Measurements from ENCODE around the gene SRGAP3. TPM values are rescaled to one million over a fixed set of nuclear protein-coding genes. Genes with fewer than 3 reads are reported as not detected.
"Not testable (repeated sequence)": the region's sequence is repeated elsewhere in the genome, so short reads cannot be mapped to it uniquely, and the experiment has no call there.

The SRGAP3 gene
- total RNA-seq (10 to 100 TPM in 3 of 5 donors, 1 to 10 TPM in 2; 4.1 to 31.7 (median 14.1) TPM), polyA plus RNA-seq (1 to 10 TPM in 1 of 3 donors, under 1 TPM in 2; 0.31 to 2.6 (median 0.46) TPM)
- long read RNA-seq, donor 1: 0 reads
- long read RNA-seq, donor 2: 0 reads
- long read RNA-seq, donor 3: 0 reads
- long read RNA-seq, donor 4: 0 reads
- long read RNA-seq, donor 5: 0 reads
- long read RNA-seq, donor 6: 0 reads
- long read RNA-seq, donor 7: 0 reads
- long read RNA-seq, donor 8: 0 reads
- long read RNA-seq, donor 9: 0 reads
- long read RNA-seq, donor 10: 0 reads

DNA sequence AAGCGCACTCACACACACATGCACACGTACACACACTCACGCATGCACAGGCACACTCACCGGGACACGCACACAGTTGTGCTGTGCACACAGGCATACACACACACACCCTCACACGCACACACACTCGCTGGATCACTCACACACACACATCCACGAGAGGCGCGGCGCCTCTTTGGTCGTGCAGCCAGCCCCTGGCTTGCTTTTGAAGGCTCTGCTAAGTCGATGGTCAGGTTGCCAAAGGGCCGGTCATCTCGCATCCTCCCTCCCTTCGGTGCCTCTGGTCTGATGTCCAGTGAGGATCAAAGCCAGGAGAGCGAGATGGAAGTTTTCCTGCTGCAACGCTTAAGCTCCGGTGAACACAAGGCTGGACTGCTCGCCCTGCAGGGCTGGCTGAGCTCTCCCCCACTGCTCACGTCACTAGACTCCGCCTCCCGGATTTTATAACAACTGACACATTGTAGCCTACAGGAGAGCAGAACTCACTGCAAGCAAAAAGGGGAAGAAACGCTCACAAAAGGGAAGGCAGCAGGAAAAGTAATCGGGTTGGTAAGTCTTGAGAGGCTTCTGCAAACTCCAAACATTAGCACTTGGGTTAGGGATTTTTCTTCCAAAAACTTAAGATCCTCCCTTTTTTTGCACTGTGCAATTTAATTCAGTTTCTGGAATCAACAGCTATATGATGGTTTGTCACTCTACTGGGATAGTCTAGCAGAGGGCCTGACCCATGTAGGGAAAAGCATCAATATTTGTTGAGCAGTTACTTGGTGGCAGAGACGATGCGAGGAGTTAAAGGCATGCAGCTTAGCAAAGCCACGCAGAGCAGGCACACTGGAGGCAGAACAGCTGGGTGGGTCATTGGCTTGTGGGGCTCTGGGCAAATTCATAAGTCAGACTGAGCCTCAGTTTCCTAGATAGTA is at the start of gene SRGAP3:
Gene SRGAP3, minus strand, starts transcription at position 374 of the 920 bp plus-strand sequence. CDS start 695 bp downstream, outside the sequence.
- Histone ChIP-seq H3K36me3 (no peaks in the 10 kb centered on the region), H3K27me3 (no peaks in the 10 kb centered on the region), H3K4me3 (peak within 1 kb of the TSS; percentile 49 to 64 (median 53)), H3K4me1 (peaks cover 6 to 33% (median 31%) of the 10 kb centered on the region in 4 donors), H3K27ac (peak within 1 kb of the TSS; percentile 20 to 80 (median 41)), H3K9me3 (no peaks in the 10 kb centered on the region)
- 2% methylated on average over 24 to 28 of the region's 28 CpGs for WGBS, 5 donors
- intact Hi-C loops (cut with DNase I; ENCODE audit: low total_unique reads): no loop called here
- TF ChIP-seq EP300 (IDR thresholded peaks at IDR 0.05) (no peak), CTCF (IDR thresholded peaks at IDR 0.05) (peak in 5 of 7 experiments; percentile 14 to 52 (median 30)), POLR2AphosphoS5 (IDR thresholded peaks at IDR 0.05) (peak; percentile 2 to 72 (median 32))
- peak; percentile 90 to 97 for DNase-seq

GRCh38 chr3:9298236-9298635 is 48.8 kb upstream of the SRGAP3 start:
- Histone ChIP-seq H3K4me3 (no peak overlapping the region), H3K4me1 (peaks cover 5 to 9% (median 6%) of the 10 kb centered on the region in 4 donors), H3K27me3 (peaks cover 0 to 6% (median 0%) of the 10 kb centered on the region in 3 donors), H3K9me3 (no peaks in the 10 kb centered on the region), H3K27ac (no peak overlapping the region), H3K36me3 (no peaks in the 10 kb centered on the region)
- DNase-seq: no peak
- TF ChIP-seq POLR2A (IDR thresholded peaks at IDR 0.05) (no peak), EP300 (IDR thresholded peaks at IDR 0.05) (no peak), CTCF (IDR thresholded peaks at IDR 0.05) (no peak), POLR2AphosphoS5 (IDR thresholded peaks at IDR 0.05) (no peak)
- intact Hi-C loops (cut with DNase I; ENCODE audit: low total_unique reads): no loop called here

GRCh38 chr3:9296241-9296640 is 46.8 kb upstream of the SRGAP3 start:
- intact Hi-C loops (cut with DNase I; ENCODE audit: low total_unique reads): no loop called here
- Histone ChIP-seq H3K9me3 (no peaks in the 10 kb centered on the region), H3K4me3 (no peak overlapping the region), H3K27ac (no peak overlapping the region), H3K36me3 (no peaks in the 10 kb centered on the region), H3K4me1 (no peaks in the 10 kb centered on the region), H3K27me3 (no peaks in the 10 kb centered on the region)
- TF ChIP-seq POLR2A (IDR thresholded peaks at IDR 0.05): no peak
- TF ChIP-seq EP300 (IDR thresholded peaks at IDR 0.05): no peak
- TF ChIP-seq CTCF (IDR thresholded peaks at IDR 0.05): no peak
- no peak for TF ChIP-seq POLR2AphosphoS5 (IDR thresholded peaks at IDR 0.05)
- WGBS, 5 donors: 78 to 94% (median 91%) methylated on average over 1 of the region's 1 CpG
- DNase-seq: no peak

DNA sequence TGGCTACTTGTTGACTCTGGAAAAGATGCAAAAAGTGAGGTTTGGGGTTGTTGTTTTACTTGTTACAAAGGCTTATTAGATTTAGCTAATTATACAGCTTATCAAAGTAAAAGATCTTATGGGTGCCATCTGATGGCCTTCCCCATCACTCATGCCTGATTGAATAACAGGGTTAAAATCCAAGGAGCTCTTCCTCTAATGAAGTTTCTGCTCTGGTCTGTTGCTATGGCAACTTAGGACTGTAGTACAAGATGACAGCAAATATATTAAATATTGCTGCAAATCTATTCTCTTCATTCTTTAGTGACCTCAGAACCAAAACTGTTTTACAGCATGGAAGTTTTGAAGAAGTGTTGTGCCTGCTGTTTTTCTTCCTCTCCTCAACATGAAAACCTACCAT is 45.6 kb upstream of the SRGAP3 start:
- intact Hi-C loops (cut with DNase I; ENCODE audit: low total_unique reads): no loop called here
- no peaks in the 10 kb centered on the region for H3K27me3 ChIP-seq
- TF ChIP-seq EP300 (IDR thresholded peaks at IDR 0.05) (no peak), CTCF (IDR thresholded peaks at IDR 0.05) (no peak), POLR2A (IDR thresholded peaks at IDR 0.05) (no peak), POLR2AphosphoS5 (IDR thresholded peaks at IDR 0.05) (no peak)
- no peak overlapping the region for H3K4me3 ChIP-seq
- no peak overlapping the region for H3K27ac ChIP-seq
- H3K36me3 ChIP-seq: no peaks in the 10 kb centered on the region
- H3K4me1 ChIP-seq: no peaks in the 10 kb centered on the region
- no peaks in the 10 kb centered on the region for H3K9me3 ChIP-seq
- no peak for DNase-seq

DNA sequence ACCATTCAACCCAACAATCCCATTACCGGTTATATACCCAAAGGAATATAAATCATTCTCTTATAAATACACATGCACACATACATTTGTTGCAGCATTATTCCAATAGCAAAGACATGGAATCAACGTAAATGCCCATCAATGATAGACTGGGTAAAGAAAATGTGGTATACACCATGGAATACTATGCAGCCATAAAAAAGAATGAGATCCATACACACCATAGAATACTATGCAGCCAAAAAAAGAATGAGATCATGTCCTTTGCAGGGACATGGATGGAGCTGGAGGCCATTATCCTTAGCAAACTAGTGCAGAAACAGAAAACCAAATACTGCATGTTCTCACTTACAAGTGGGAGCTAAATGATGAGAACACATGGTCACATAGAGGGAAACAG is 44.5 kb upstream of the SRGAP3 start:
- H3K4me1 ChIP-seq; H3K27me3 ChIP-seq; H3K27ac ChIP-seq; intact Hi-C loops (cut with DNase I; ENCODE audit: low total_unique reads); DNase-seq; H3K9me3 ChIP-seq; H3K36me3 ChIP-seq; H3K4me3 ChIP-seq: not testable (repeated sequence)
- 90 to 96% (median 92%) methylated on average over 2 of the region's 2 CpGs for WGBS, 5 donors
